Endothelial cell of hepatic sinusoid (primary cell): Measurements from ENCODE around the gene PRRT4.

Experiments
- in situ Hi-C: cut with HindIII; loops from 2 replicates; pipeline ENCODE4 v1.10.0; 2017; ENCODE audit warnings: low sequenced_read_pairs

PRRT4 gene

DNA sequence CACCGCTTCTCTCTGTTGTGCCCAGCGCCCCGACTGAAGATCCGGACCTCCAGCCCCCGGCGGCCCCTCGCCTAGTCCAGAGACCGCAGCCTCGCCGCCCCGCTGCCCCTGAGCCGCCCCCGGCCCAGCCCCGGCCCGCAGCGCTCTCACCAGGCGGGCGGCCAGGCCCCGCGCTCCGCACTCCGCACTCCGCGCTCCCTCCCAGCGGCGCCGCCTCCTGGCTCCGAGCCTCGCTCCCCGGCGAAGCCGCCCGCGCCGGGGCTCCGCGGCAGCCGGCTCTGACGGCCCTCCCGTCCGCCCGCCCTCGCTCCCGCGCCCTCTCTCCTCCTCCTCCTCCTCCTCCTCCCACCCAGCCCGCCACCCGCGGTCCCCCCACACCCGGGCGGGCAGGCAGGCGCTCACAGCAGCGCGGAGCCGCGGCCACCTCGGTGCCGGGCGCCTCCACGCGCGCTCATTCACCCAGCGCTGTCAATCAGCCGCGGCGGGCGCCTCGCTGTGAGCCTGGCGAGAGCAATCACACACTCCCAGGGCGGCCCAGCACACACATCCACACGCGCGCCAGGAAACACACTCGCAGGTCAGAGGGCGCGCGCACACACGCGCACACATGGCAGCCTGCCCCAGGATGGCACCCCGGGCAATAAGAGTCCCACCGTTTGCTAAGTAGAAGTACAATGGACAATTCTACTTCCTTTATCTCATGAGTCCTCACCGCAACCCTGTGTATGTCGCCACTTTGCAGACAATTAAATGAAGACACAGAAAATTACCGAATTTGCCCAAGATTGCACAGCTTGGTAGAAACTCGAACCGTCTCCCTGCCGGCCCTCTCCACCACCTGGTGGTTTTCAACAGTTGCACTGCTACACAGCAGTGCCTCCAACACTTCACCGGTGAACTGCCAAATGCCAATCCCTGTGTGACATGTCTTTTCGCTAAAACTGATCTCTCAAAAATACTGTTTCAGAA lies at the start of gene PRRT4:
Gene PRRT4, minus strand, starts transcription at position 280 of the 969 bp plus-strand sequence.
- in situ Hi-C loops = no loop called here

- in situ Hi-C loops = loop anchor here (10.0 kb wide), 1 partner anchor 54 kb away; no protein-coding TSS in a partner anchor
These were observed 48.9 kb upstream of the PRRT4 start for GRCh38 chr7:128410451-128410753.

- in situ Hi-C loops = loop anchor here (5.0 to 10.0 kb wide), 2 partner anchors 55 to 58 kb away; no protein-coding TSS in a partner anchor
These were observed 48.3 kb upstream of the PRRT4 start, which contains the start of gene IMPDH1 for GRCh38 chr7:128409596-128410450. Gene IMPDH1, minus strand, starts transcription at chr7:128409982. Its CDS starts 81 bp downstream, at chr7:128409901.

DNA sequence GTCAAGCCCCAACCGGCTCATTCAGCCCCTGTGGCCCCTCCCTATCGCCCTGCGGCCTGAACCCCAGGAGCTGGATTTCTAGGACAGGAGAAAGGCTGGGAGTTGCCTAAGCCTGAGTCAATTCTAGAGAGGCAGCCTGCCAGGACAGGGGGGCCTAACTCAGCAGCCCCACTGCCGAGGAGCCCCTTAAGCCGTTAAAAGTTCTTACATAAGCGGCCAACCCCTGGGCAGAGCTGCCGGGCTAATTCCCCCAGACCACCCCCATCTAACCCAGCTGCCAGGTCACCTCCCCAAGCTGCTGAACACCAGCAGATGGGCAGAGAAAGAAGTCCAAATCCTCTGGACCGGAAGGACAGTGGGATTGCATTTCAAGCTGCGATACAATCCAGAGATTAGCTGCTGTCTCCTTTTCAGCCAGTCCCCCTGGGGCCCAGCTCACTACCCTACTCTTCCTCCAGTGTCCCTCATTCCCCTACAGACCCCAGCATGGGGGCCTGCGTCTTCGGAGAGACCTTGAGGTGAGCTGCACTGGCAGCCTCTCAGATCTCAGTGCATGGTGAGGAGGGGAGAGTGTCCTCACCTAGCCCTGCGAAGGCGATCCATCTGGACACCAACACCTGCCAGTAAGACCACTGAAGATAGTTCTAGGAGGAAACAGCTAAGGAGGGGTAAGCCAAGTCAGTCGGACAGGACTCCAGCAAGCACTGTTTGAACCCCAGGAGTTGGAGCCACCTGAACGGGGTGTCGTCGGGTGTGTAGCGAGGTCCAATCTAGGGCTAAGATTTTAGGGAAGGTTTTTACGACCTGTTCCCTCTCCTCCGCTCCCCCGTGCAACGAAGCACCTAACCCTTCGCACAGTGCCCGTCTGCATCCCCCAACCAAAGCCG lies 47.5 kb upstream of the PRRT4 start:
- in situ Hi-C loops = loop anchor here (5.0 kb wide), 1 partner anchor 57 kb away; no protein-coding TSS in a partner anchor

DNA sequence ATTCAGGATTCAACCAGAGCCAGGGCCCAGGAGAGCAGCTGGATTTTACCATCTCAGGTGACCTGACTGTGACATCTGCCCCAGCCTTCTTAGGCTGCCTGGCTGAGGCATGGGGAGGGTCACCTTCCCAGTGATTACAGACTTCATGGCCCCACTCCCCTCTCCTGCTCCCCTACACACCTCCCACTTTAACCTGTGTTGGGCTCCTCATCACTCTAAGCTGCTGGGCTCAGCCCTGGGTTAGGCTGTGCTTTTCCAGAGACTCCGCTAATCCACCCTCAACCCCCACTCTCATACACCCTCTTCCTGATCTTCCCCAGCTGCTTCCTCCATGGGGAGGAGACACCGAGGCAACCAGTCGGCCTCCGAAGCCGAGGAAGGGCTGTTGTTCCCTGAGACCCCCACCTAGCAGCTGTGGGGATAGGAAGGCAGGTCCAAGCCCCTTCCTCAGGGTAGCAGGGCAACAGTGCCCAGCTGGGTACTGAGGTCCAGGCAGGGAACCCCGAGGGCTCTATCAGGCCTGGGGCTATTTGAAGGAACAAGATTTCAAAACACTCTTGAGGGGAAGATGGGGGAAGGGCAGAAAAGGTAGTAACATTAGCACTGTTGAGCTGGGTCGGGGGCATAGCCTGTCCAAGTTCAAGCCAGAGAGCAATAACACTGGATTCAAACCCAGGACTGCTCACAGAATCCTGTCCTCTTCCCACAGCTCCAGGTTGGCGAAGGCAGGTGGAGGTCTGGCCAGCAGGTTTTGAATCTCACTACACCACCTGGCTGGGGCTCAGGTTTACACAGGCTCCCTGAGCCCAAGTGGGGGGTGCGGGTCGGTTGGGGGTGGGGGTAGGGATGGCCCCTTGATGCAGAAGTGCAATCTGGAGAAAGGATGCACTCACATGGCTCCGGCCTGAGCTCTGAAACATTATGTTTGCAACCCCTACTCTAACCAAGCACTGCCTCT lies 46.5 kb upstream of the PRRT4 start:
- in situ Hi-C loops = loop anchor here (5.0 kb wide), 1 partner anchor 56 kb away; no protein-coding TSS in a partner anchor

- in situ Hi-C loops = loop anchor here (5.0 kb wide), 1 partner anchor 55 kb away; no protein-coding TSS in a partner anchor
These were observed 45.7 kb upstream of the PRRT4 start for GRCh38 chr7:128407233-128407589.

- in situ Hi-C loops = loop anchor here (5.0 kb wide), 1 partner anchor 54 kb away; no protein-coding TSS in a partner anchor
These were observed 45.1 kb upstream of the PRRT4 start for GRCh38 chr7:128406314-128407232.

DNA sequence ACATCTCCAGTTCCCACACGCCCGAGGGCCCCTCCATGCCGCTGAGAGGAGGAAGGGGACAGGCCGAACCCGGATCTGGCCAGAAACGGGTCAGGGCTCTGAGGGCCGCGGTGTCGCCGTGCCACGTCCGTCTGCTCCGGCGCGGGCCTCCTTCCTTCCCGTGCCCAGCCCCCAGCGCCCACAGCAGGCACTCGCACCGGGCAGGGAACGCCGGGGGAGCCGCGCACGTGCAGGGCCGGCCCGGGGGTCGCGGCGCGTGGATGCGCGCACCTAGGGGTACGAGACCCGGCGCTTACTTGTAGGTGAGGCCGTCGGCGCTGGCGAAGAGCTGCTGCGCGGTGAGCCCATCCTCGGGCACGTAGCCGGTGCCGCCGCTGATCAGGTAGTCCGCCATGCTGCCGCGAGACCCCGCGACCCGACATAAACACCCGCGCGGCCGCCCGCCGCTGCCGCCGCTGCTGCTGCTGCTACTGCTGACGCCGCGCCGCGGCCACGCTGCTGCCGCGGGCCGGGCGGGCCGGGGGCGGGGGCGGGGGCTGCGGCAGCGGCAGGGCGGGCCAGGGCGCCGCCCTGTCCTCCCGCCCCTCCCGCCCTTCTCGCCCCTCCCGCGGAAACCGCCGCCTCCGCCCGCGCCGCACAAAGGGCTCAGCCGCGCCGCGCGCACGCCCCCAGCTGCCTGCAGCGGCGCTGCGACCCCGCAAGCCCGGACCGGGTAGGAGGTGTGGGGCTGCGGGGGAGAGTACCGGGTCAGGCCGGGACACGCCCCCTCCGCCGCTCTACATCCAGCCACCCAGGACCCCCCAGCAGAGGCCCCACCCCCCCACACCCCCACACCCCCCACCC lies 44.2 kb upstream of the PRRT4 start:
- in situ Hi-C loops = loop anchor here (5.0 kb wide), 1 partner anchor 53 kb away; no protein-coding TSS in a partner anchor

- in situ Hi-C loops = loop anchor here (5.0 kb wide), 1 partner anchor 53 kb away; no protein-coding TSS in a partner anchor
These were observed 43.5 kb upstream of the PRRT4 start for GRCh38 chr7:128404886-128405470.

DNA sequence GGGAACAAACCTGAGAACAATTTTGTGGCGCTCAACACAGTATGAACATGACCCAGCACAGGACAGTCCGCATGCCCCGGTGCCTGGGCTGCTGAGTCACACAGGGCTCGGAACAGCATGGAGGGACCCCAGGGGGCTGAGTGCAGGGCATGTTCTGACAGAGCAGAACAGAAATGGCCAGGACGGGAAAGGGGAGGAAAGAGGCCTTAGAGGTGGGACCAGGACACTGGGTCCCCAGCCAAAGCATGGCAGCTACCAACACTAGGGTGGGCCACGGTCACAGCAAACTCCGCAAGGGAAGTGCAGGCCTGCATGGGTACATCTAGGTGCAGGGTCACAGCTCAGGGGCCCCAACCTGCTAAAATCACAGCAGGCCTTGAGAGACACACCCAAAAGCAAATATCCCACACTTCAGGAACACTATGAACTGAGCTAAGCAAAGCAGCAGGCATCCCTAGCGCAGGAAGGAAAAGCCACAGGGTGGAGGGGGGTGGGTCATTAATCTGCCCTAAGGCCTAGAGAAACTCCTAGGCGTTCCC lies 42.7 kb upstream of the PRRT4 start:
- in situ Hi-C loops = no loop called here

GRCh38 chr7:128403676-128404075 lies 42.2 kb upstream of the PRRT4 start:
- in situ Hi-C loops = no loop called here

DNA sequence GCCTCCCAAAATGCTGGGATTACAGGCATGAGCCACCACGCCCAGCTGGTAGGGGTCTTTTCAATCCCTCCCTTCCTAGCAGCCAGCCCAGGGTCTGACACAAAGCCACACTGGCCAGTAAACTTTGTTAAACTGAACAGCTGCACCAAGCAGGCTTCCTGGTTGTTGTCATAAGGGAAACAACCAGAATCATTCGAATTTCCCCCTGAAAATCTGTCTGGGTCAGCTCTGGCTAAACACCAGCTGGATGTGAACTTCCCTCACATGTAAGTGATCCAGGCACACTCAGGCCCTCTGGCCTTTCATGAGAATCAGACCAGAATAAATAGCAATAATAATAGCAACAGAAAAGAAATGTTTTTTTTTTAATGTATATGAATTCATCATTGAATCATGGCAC lies 40.9 kb upstream of the PRRT4 start:
- in situ Hi-C loops = no loop called here

- in situ Hi-C loops = no loop called here
These were observed 39.1 kb upstream of the PRRT4 start for GRCh38 chr7:128400566-128400965.

DNA sequence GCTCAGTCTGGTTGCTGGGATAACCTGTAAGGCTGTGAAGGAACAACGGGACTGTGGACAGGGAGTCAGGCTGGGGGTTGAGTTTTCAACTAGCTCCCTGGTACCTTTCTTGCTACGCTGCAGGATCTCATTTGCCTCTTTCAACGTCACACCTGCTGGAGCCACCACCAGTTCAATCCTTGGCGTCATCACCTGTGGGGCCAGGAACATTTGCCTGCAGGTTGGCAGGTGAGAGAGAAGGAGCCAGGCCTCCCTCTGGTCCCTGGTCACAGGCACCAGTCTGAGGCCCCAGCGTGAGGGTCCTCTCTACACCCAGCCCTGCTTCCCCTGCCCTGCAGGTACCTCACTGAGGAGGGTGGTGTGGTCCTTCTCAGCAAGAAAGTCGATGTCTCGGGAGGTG lies 38.5 kb upstream of the PRRT4 start:
- in situ Hi-C loops = loop anchor here (10.0 kb wide), 2 partner anchors 45 to 65 kb away; no protein-coding TSS in a partner anchor

GRCh38 chr7:128398841-128399135 lies 37.3 kb upstream of the PRRT4 start:
- in situ Hi-C loops = loop anchor here (10.0 kb wide), 2 partner anchors 46 to 64 kb away; no protein-coding TSS in a partner anchor
